ENCODE measurements around the gene TASP1.
"Not testable (repeated sequence)": the region's sequence is repeated elsewhere in the genome, so short reads cannot be mapped to it uniquely, and the experiment has no call there.

TASP1 gene

GRCh38 chr20:13396022-13396421 is 242.7 kb downstream of the TASP1 start:
- no peak for DNase-seq

GRCh38 chr20:13395232-13395631 is 243.5 kb downstream of the TASP1 start:
- DNase-seq = no peak

- DNase-seq = no peak
Measured at GRCh38 chr20:13392391-13392790, 246.3 kb downstream of the TASP1 start.

- DNase-seq = no peak
Measured at GRCh38 chr20:13389115-13389514, 249.6 kb downstream of the TASP1 start.

- no peak for DNase-seq
Measured at GRCh38 chr20:13384132-13384531, 254.6 kb downstream of the TASP1 start.

GRCh38 chr20:13382786-13383185 is 255.9 kb downstream of the TASP1 start:
- DNase-seq = no peak

GRCh38 chr20:13380497-13381229 is 258.1 kb downstream of the TASP1 start:
- DNase-seq = not testable (repeated sequence)

- DNase-seq = no peak
Measured at GRCh38 chr20:13373400-13373799, 265.3 kb downstream of the TASP1 start.

GRCh38 chr20:13364278-13365170 is 274.2 kb downstream of the TASP1 start:
- DNase-seq = no peak

GRCh38 chr20:13363473-13363872 is 275.3 kb downstream of the TASP1 start:
- DNase-seq = no peak

GRCh38 chr20:13362165-13362564 is 276.6 kb downstream of the TASP1 start:
- DNase-seq = not testable (repeated sequence)

- not testable (repeated sequence) for DNase-seq
Measured at GRCh38 chr20:13358936-13359335, 279.8 kb downstream of the TASP1 start.

GRCh38 chr20:13357782-13358181 is 280.9 kb downstream of the TASP1 start:
- DNase-seq = not testable (repeated sequence)

- no peak for DNase-seq
Measured at GRCh38 chr20:13356591-13356990, 282.1 kb downstream of the TASP1 start.

GRCh38 chr20:13355941-13356486 is 282.7 kb downstream of the TASP1 start:
- DNase-seq = no peak

- DNase-seq = no peak
Measured at GRCh38 chr20:13355411-13355810, 283.3 kb downstream of the TASP1 start.

GRCh38 chr20:13353261-13353945 is 285.3 kb downstream of the TASP1 start:
- no peak for DNase-seq

- no peak for DNase-seq
Measured at GRCh38 chr20:13349235-13349604, 289.5 kb downstream of the TASP1 start.

- no peak for DNase-seq
Measured at GRCh38 chr20:13348311-13349234, 290.2 kb downstream of the TASP1 start.

GRCh38 chr20:13344671-13345070 is 294.1 kb downstream of the TASP1 start:
- no peak for DNase-seq

- no peak for DNase-seq
Measured at GRCh38 chr20:13342469-13343242, 296.1 kb downstream of the TASP1 start.

Measured in activated gamma-delta T cell (primary cell).